ENCODE data around the gene CPLX3. TPM values are rescaled to one million over a fixed set of nuclear protein-coding genes. Genes with fewer than 3 reads are reported as not detected.

The CPLX3 gene
- total RNA-seq, 1 donor from 2014 or later: 1.2 TPM

- peak; percentile 77 for DNase-seq
- Histone ChIP-seq H3K4me1 (peaks cover 39% of the 10 kb centered on the region), H3K27ac (replicated peaks) (peak overlapping the region; percentile 76), H3K27me3 (ENCODE audit: low read depth) (no peaks in the 10 kb centered on the region), H3K4me3 (no peak overlapping the region), H3K36me3 (peaks cover 45% of the 10 kb centered on the region), H3K9me3 (replicated peaks) (no peaks in the 10 kb centered on the region)
- intact Hi-C loops (cut with micrococcal nuclease): no loop called here
- peak; percentile 99 for TF ChIP-seq CTCF (IDR thresholded peaks at IDR 0.05; ENCODE audit: borderline replicate concordance)
Measured at GRCh38 chr15:74799856-74800558, 26.4 kb upstream of the CPLX3 start.

- peak overlapping the region; percentile 76 for H3K27ac ChIP-seq (replicated peaks)
- no peak overlapping the region for H3K4me3 ChIP-seq
- H3K36me3 ChIP-seq: peaks cover 45% of the 10 kb centered on the region
- no peak for TF ChIP-seq CTCF (IDR thresholded peaks at IDR 0.05; ENCODE audit: borderline replicate concordance)
- peaks cover 37% of the 10 kb centered on the region for H3K4me1 ChIP-seq
- intact Hi-C loops (cut with micrococcal nuclease): no loop called here
- H3K27me3 ChIP-seq (ENCODE audit: low read depth): no peaks in the 10 kb centered on the region
- H3K9me3 ChIP-seq (replicated peaks): no peaks in the 10 kb centered on the region
- DNase-seq: no peak
Measured at GRCh38 chr15:74800559-74801094, 25.8 kb upstream of the CPLX3 start.

DNA sequence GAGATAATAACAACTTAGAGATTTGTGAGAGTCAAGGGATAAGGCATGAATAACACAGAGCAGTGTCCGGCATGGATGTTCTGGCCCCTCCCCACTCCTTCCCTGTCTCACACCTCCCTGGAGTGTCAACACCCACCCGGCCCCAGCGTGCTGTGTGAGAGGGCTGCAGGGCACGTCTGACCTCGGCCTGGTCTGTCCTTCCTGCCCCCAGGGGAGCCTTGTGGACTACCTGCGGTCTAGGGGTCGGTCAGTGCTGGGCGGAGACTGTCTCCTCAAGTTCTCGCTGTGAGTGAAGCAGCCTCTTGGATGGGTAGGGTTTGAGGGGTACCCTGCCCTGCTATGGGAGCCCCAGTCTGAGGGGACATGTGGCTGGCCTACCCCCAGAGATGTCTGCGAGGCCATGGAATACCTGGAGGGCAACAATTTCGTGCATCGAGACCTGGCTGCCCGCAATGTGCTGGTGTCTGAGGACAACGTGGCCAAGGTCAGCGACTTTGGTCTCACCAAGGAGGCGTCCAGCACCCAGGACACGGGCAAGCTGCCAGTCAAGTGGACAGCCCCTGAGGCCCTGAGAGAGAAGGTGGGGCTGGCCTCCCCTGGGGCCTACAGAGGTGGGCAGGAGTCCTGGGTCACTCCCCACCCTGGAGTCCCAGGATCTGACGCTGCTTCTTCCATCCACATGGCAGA, 25.0 kb upstream of the CPLX3 start:
- DNase-seq: no peak
- no peak overlapping the region for H3K4me3 ChIP-seq
- H3K4me1 ChIP-seq: peaks cover 37% of the 10 kb centered on the region
- TF ChIP-seq CTCF (IDR thresholded peaks at IDR 0.05; ENCODE audit: borderline replicate concordance): no peak
- H3K9me3 ChIP-seq (replicated peaks): no peaks in the 10 kb centered on the region
- intact Hi-C loops (cut with micrococcal nuclease): no loop called here
- peaks cover 45% of the 10 kb centered on the region for H3K36me3 ChIP-seq
- H3K27ac ChIP-seq (replicated peaks): no peak overlapping the region
- no peaks in the 10 kb centered on the region for H3K27me3 ChIP-seq (ENCODE audit: low read depth)

- no peak overlapping the region for H3K27ac ChIP-seq (replicated peaks)
- H3K9me3 ChIP-seq (replicated peaks): no peaks in the 10 kb centered on the region
- no peak overlapping the region for H3K4me3 ChIP-seq
- no peak for TF ChIP-seq CTCF (IDR thresholded peaks at IDR 0.05; ENCODE audit: borderline replicate concordance)
- H3K27me3 ChIP-seq (ENCODE audit: low read depth): no peaks in the 10 kb centered on the region
- intact Hi-C loops (cut with micrococcal nuclease): no loop called here
- peaks cover 45% of the 10 kb centered on the region for H3K36me3 ChIP-seq
- no peak for DNase-seq
- H3K4me1 ChIP-seq: peaks cover 35% of the 10 kb centered on the region
Measured at GRCh38 chr15:74802290-74802689, 24.1 kb upstream of the CPLX3 start.

DNA sequence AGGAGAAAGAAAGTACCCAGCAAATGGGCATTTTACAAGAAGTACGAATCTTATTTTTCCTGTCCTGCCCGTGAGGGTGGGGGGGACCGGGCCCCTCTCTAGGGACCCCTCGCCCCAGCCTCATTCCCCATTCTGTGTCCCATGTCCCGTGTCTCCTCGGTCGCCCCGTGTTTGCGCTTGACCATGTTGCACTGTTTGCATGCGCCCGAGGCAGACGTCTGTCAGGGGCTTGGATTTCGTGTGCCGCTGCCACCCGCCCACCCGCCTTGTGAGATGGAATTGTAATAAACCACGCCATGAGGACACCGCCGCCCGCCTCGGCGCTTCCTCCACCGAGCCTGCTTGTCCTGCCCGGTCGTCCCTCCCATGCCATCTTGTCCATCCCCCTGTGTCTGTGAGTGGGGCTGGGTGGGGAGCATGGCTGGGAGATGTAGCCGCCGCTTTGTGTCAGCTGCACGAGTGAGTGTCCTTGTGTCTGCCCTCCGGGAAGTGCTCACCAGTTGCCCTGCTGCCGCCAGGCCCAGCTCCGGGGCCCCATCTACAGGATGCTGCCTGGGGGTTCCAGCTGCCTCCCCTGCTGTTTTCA, 23.5 kb upstream of the CPLX3 start:
- intact Hi-C loops (cut with micrococcal nuclease): no loop called here
- peaks cover 45% of the 10 kb centered on the region for H3K36me3 ChIP-seq
- peaks cover 34% of the 10 kb centered on the region for H3K4me1 ChIP-seq

More for the DNA sequence above, 23.5 kb upstream of the CPLX3 start:
- Histone ChIP-seq H3K27ac (replicated peaks) (no peak overlapping the region), H3K4me3 (no peak overlapping the region), H3K9me3 (replicated peaks) (no peaks in the 10 kb centered on the region), H3K27me3 (ENCODE audit: low read depth) (no peaks in the 10 kb centered on the region)
- TF ChIP-seq CTCF (IDR thresholded peaks at IDR 0.05; ENCODE audit: borderline replicate concordance): no peak
- no peak for DNase-seq

Measured in left ventricle myocardium inferior (tissue), 1 donor.